Bronchial epithelial cell (primary cell): ENCODE results near the gene ACCSL. TPM values are rescaled to one million over a fixed set of nuclear protein-coding genes. Genes with fewer than 3 reads are reported as not detected.

Experiments
- DNase-seq: peaks from one replicate; pipeline ENCODE4 v3.0.0-alpha.2; 2010; ENCODE audit warnings: low read depth
- FAIRE-seq: peaks from 2 replicates; lab custom pipeline; 2011; peaks lifted over from hg19 to GRCh38; lab: Jason Lieb, UNC
- H3K27me3 ChIP-seq: 2 replicates; pipeline ENCODE4 v1.5.1; 2011; ENCODE audit warnings: low read length; ENCODE audit not compliant: control insufficient read depth, insufficient read depth
- H3K36me3 ChIP-seq: 2 replicates; pipeline ENCODE4 v1.5.1; 2011; ENCODE audit warnings: low read length; ENCODE audit not compliant: control insufficient read depth, insufficient read depth
- H3K4me3 ChIP-seq: 2 replicates; pipeline ENCODE4 v1.5.1; 2011; ENCODE audit warnings: mild to moderate bottlenecking, low read depth, low read length, control low read depth
- total RNA-seq: library from RNA; depleted of rRNA; stranded (reverse); fragments of >200 nt; gene quantifications from 2 replicates; pipeline ENCODE4 v1.2.1, GENCODE V29; 2014
- TF ChIP-seq, protein P1 (sequence below): IDR thresholded peaks from 2 replicates; pipeline ENCODE4 v1.5.1; 2011; ENCODE audit warnings: mild to moderate bottlenecking, moderate library complexity, low read length, control low read depth, inconsistent platforms; ENCODE audit not compliant: insufficient read depth, severe bottlenecking

ACCSL gene
- total RNA-seq, 1 donor from 2014 or later = not detected

DNA sequence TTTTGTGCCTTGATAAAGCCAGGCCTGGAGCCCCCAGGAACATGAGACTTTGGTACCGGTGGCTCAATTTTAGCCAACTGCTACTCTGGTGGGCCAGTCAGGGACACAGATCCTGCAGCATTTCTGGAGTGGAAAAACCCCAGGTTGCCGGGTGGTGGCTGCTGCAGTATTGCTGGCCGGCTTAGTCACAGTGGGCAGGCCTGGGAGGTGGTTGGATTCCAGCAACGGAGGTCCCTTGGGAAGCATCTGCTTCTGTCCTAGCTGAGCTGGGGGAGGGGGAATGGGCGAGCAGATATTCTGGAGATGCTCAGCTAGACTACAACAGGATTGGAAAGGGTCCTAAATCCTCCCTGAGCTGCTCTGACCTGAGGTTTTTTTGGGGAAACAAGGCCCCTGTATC lies 31.6 kb upstream of the ACCSL start:
- DNase-seq (no peak), FAIRE-seq (no peak)
- Histone ChIP-seq H3K36me3 (no peaks in the 10 kb centered on the region), H3K4me3 (no peak overlapping the region), H3K27me3 (no peaks in the 10 kb centered on the region)
- TF ChIP-seq, protein P1, sequence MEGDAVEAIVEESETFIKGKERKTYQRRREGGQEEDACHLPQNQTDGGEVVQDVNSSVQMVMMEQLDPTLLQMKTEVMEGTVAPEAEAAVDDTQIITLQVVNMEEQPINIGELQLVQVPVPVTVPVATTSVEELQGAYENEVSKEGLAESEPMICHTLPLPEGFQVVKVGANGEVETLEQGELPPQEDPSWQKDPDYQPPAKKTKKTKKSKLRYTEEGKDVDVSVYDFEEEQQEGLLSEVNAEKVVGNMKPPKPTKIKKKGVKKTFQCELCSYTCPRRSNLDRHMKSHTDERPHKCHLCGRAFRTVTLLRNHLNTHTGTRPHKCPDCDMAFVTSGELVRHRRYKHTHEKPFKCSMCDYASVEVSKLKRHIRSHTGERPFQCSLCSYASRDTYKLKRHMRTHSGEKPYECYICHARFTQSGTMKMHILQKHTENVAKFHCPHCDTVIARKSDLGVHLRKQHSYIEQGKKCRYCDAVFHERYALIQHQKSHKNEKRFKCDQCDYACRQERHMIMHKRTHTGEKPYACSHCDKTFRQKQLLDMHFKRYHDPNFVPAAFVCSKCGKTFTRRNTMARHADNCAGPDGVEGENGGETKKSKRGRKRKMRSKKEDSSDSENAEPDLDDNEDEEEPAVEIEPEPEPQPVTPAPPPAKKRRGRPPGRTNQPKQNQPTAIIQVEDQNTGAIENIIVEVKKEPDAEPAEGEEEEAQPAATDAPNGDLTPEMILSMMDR = no peak

DNA sequence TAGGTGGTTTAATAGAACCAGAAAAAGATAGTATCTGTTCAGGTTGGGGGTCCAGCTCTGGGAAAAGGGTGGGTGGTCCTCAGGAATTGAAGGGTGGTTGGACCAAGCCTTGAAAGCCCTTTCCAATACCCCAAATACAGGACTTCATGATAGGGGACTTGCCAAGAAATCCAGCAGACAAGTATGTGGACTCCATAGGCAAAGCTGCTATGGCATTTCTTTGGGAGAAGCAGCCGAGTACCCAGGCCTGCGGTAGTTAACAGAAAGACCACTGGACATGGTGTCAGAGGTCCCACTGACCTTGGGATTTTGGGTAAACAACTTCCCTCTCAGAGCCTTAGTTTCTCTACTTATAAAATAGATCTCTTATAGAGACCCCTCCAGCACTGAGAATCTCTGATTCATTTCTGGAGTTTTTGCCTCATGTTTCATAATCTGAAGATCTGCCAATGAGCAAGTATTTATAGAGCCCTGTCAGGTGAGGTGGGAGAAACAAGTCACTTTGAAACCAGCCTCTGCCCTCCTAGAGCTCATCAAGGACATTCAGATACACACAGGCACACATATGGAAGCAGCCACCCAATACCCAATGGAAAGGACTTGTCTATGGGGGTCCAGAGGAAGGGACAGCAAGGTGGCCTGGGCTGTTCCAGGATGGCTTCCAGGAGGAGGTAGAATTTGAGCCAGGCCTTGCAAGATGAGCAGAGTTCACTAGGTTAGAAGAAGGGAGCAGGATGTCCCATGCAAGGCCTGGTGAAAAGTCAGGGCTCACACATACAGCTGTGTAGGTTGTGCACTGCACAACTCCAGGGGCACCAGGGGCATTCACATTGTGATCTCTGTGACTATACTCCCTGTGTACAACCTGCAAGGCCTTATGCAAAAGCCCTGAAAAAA lies 31.0 kb upstream of the ACCSL start:
- FAIRE-seq (no peak), DNase-seq (no peak)
- no peaks in the 10 kb centered on the region for H3K36me3 ChIP-seq
- TF ChIP-seq, protein P1 = no peak
- H3K4me3 ChIP-seq = no peak overlapping the region
- H3K27me3 ChIP-seq = no peaks in the 10 kb centered on the region

DNA sequence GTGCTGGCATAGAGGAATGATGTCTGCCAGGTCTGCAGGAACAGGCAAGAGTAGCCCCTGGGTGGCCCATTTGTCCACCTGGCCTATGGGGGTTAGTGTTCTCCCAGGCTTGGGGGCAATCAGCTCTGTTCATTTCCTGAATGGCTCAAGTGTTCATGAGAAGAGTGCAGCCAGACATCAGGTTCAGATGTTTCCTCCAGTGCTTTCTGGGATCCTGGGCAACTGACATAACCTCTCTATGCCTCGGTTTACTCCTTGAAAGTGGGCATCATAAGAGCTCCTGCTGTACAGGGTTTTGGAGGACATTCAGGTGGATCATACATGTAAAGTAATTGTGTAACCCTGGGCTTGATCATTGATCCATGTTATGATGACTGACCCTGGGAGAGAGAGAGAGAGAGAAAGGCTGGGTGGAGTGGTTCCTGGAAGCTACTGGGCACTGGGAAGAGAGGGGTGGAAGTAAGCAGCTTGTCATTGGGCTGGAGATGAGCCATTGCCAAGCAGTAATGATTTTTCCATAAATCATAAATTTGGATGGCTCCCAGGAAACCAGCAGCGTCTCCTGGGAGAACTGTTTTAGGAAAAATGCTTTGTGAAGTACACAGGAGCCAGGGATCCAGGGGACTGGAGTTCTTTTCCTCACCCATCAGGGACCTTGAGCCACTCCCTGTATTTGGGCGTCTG lies 30.2 kb upstream of the ACCSL start:
- no peak overlapping the region for H3K4me3 ChIP-seq
- FAIRE-seq (no peak), DNase-seq (no peak)
- no peaks in the 10 kb centered on the region for H3K36me3 ChIP-seq
- no peaks in the 10 kb centered on the region for H3K27me3 ChIP-seq
- TF ChIP-seq, protein P1 = no peak

DNA sequence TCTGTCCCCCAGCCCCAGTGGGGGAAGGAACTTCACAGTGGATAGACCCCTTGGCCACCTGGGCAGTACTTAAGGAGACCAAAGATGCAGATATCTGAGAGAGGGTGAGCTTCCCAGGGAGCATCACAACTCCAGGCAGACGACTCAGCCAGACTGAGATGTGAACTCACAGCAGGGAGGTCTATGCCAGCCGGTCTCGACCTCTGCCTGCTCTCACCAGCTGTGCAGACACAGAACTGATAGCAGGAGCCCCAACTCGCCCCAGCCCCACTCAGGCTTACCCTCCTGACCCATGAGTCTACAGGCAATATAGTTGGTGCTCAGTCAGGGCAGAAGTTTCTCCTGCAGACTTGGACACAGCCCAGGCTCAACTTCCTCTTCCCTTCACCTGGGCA lies 29.7 kb upstream of the ACCSL start:
- DNase-seq = no peak
- FAIRE-seq = no peak
- no peaks in the 10 kb centered on the region for H3K36me3 ChIP-seq
- no peak overlapping the region for H3K4me3 ChIP-seq
- H3K27me3 ChIP-seq = no peaks in the 10 kb centered on the region
- TF ChIP-seq, protein P1 = no peak

DNA sequence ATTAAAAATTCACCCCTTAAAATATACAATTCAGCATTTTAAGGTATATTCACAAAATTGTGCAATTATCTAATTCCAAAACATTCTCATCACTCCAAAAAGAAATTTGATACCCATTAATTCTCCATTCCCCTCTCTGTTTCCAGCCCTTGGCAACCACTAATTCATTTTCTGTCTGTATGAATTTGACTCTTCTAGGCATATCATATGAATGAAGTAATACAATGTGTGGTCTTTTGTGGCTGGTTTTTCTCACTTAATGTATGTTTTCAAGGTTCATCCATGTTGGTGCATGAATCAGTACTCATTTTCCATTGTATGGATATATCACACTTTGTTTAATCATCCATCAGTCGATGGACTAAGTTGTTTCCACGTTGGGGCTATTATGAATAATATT lies 29.0 kb upstream of the ACCSL start:
- no peaks in the 10 kb centered on the region for H3K27me3 ChIP-seq

More for the DNA sequence above, 29.0 kb upstream of the ACCSL start:
- DNase-seq (no peak), FAIRE-seq (no peak)
- TF ChIP-seq, protein P1 = no peak
- no peaks in the 10 kb centered on the region for H3K36me3 ChIP-seq
- H3K4me3 ChIP-seq = no peak overlapping the region
